ENCODE measurements around the gene OBSCN.

Gene OBSCN

GRCh38 chr1:228295201-228295600 is 87.4 kb downstream of the OBSCN start:
- no peak for DNase-seq

GRCh38 chr1:228295981-228296380 is 88.1 kb downstream of the OBSCN start:
- no peak for DNase-seq

GRCh38 chr1:228297242-228297641 is 89.4 kb downstream of the OBSCN start:
- no peak for DNase-seq

GRCh38 chr1:228297822-228298221 is 90.0 kb downstream of the OBSCN start:
- no peak for DNase-seq

GRCh38 chr1:228298471-228298870 is 90.6 kb downstream of the OBSCN start:
- no peak for DNase-seq

- DNase-seq = no peak
These were observed 91.4 kb downstream of the OBSCN start for GRCh38 chr1:228299211-228299610.

- no peak for DNase-seq
These were observed 92.1 kb downstream of the OBSCN start for GRCh38 chr1:228299901-228300300.

GRCh38 chr1:228302086-228302485 is 94.2 kb downstream of the OBSCN start:
- DNase-seq = no peak

GRCh38 chr1:228303596-228303995 is 95.8 kb downstream of the OBSCN start:
- no peak for DNase-seq

- no peak for DNase-seq
These were observed 96.4 kb downstream of the OBSCN start for GRCh38 chr1:228304225-228304624.

- no peak for DNase-seq
These were observed 97.0 kb downstream of the OBSCN start for GRCh38 chr1:228304766-228305395.

- no peak for DNase-seq
These were observed 97.9 kb downstream of the OBSCN start for GRCh38 chr1:228305721-228306152.

- peak; percentile 8 for DNase-seq
These were observed 98.7 kb downstream of the OBSCN start for GRCh38 chr1:228306275-228307217.

GRCh38 chr1:228307218-228308023 is 99.6 kb downstream of the OBSCN start:
- no peak for DNase-seq

- DNase-seq = no peak
These were observed 100.3 kb downstream of the OBSCN start for GRCh38 chr1:228308085-228308601.

GRCh38 chr1:228308628-228309325 is 100.9 kb downstream of the OBSCN start:
- DNase-seq = no peak

GRCh38 chr1:228309326-228310067 is 101.7 kb downstream of the OBSCN start:
- DNase-seq = no peak

GRCh38 chr1:228310162-228310792 is 102.4 kb downstream of the OBSCN start:
- DNase-seq = no peak

GRCh38 chr1:228311091-228311490 is 103.2 kb downstream of the OBSCN start:
- no peak for DNase-seq

GRCh38 chr1:228312136-228312764 is 104.4 kb downstream of the OBSCN start:
- no peak for DNase-seq

All from retina (tissue), 1 donor.